SK-N-SH treated with all-trans-retinoic acid at 6 μM for 48 hours (cell line): ENCODE measurements around the gene RPS6KA1.

Source experiments
- CREB5 ChIP-seq: fragments of 250-450 bp; sonication (Bioruptor Pico); IDR thresholded peaks from 2 replicates; pipeline ENCODE4 v1.5.1; 2020; ENCODE audit warnings: low read depth, mild to moderate bottlenecking, moderate library complexity
- CSDC2 ChIP-seq: fragments of 250-450 bp; sonication (Bioruptor Pico); IDR thresholded peaks from 2 replicates; pipeline ENCODE4 v1.5.0; 2020; ENCODE audit warnings: mild to moderate bottlenecking, moderate library complexity
- ESRRG ChIP-seq: fragments of 250-450 bp; sonication (Bioruptor Pico); IDR thresholded peaks from 2 replicates; pipeline ENCODE4 v1.6.1; 2021; ENCODE audit warnings: mild to moderate bottlenecking
- PATZ1 ChIP-seq: fragments of 250-450 bp; sonication (Bioruptor Pico); IDR thresholded peaks from 2 replicates; pipeline ENCODE4 v1.8.0; 2020; ENCODE audit warnings: mild to moderate bottlenecking, moderate library complexity, borderline replicate concordance
- POU6F1 ChIP-seq: fragments of 250-450 bp; sonication (Bioruptor Pico); IDR thresholded peaks from 2 replicates; pipeline ENCODE4 v1.8.0; 2021; ENCODE audit warnings: low read depth, mild to moderate bottlenecking, moderate library complexity, borderline replicate concordance
- PPARA ChIP-seq: fragments of 250-450 bp; sonication (Bioruptor Pico); IDR thresholded peaks from 2 replicates; pipeline ENCODE4 v1.5.0; 2020; ENCODE audit warnings: mild to moderate bottlenecking, borderline replicate concordance
- RARB ChIP-seq: fragments of 250-450 bp; sonication (Bioruptor Pico); IDR thresholded peaks from 2 replicates; pipeline ENCODE4 v1.8.0; 2021; ENCODE audit warnings: mild to moderate bottlenecking, moderate library complexity
- ZNF8 ChIP-seq: fragments of 450-650 bp; formaldehyde crosslinking; IDR thresholded peaks from 2 replicates; pipeline ENCODE4 v1.5.0; 2020; ENCODE audit warnings: mild to moderate bottlenecking, moderate library complexity

- TF ChIP-seq CREB5 (CRISPR knock-in tag), result no peak
- TF ChIP-seq CSDC2 (CRISPR knock-in tag), result no peak
- TF ChIP-seq RARB, result no peak
- no peak for TF ChIP-seq ZNF8
- TF ChIP-seq PATZ1 (CRISPR knock-in tag), result no peak
- no peak for TF ChIP-seq POU6F1
- TF ChIP-seq ESRRG, result no peak
- TF ChIP-seq PPARA, result no peak
Observed at GRCh38 chr1:26530410-26530894, 891 bp downstream of the RPS6KA1 start.
